NCI-H128 (cell line): ENCODE measurements around the gene KRT83.
"Not testable (repeated sequence)": the region's sequence is repeated elsewhere in the genome, so short reads cannot be mapped to it uniquely, and the experiment has no call there.

Experiments
- DNase-seq: peaks from one replicate; lab custom pipeline; 2025; ENCODE audit not compliant: unreplicated experiment; lab: John Stamatoyannopoulos, UW

The KRT83 gene

DNA sequence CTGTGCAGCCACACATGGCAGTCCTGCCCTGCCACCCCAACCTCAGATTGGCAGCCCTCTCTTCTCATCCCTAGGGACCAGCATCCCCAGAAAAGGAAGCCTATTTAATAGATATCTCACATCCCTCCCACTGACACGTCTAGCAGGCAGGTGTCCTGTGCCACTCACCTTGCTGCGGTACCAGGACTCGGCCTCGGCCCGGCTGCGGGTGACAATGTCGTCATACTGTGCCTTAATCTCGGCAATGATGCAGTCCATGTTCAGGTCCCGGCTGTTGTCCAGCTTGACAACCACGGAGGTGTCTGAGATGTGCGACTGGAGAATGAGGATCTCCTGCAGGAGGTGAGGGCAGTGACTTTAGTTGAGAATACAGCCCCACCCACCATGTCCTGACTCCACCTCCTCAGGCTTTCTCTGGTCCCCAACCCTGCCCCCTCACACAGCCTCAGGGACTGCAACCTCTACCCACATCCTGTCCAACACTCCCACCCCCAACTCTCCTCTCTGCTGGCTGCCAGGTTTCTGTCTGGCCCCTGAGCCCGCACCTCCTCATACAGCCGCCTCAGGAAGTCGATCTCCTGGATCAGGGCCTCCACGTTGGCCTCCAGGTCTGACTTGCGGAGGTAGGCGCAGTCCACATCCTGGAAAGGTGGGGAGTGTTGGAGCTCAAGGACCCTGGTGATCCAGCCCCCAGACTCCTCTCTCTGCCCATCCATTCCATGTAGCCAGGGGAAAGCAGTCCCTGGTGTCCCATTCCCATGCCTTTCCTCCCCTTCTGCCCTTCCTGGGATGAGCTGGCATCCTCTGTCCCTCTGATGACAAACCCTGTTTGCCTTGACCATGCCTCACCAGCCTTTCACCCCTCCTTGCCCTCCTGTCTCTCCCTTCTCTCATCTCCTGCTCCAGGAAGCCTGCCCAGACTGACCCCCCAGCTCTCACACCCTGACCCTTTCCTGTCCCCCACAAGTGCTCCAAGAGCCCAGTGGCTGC is 33.1 kb downstream of the KRT83 start:
- not testable (repeated sequence) for DNase-seq

DNA sequence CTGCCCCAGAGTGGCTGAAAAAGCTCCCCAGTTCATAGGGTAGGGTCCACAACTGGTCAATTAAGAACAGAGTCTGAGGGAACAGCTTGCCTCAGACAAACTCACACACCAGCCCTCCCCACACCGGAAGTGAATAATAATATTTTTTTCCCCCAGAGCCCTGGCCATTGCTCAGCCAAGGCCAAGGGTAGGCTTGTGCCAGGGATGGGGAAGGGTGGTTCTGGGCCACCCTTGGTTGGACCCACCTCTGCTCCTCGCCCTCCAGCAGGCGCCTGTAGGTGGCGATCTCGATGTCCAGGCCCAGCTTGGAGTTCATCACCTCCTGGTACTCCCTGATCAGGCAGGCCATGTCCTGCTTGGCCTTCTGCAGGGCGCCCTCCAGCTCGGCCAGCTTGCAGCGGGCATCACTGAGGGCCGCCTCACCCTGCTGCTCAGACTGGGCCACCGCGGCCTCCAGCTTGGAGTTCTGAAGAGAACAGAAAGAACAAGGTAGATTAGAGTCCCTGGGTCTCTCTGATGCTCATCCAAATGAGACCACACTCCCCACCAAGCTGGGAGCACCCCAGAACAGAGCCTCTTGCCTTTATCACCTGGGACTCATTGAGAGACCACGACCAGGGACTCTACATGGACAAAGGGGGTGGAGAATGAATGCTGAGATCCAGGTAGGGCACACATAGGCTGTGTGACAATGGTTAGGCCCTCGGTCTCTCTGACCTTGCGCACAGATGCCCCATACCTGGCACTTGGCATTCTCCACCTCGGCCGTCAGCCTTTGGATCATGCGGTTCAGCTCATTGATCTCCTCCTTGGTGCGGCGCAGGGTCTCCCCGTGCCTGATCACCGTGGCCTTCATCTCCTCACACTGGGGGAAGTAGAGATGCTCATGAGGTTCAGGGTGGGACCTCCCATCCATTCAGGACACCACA is 34.1 kb downstream of the KRT83 start:
- DNase-seq, result not testable (repeated sequence)

DNA sequence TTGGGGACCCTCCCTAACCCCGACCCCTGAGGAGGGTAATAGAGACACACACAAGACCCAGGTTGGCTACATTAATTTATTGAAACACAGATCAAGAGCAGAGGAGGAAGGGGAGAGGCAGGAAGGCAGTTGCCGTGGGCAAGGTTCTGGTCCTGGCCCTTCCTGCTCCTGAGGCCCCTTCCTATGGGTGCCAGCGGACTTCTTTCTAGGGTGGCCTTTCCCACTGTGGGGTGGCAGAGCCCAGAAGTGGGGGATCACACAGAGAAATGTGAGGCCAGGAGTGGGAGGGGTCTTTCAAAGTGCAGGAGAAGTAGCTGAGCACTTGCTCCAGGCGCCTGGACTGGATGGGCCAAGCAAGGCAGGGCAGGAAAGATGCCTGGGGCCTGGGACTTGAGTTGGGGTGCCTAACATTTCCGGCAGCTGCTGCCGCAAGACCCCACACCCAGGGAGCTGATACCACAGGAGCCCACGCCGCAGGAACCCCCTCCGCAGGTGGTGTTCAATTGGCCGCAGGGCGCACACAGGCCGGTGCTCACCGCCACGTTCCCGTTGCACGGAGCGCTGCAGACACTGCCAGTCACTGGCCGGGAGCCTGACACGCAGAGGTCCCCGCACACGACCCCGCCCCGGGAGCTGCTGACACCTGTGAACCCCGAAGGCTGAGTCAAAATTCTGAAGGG is 35.2 kb downstream of the KRT83 start:
- no peak for DNase-seq

DNA sequence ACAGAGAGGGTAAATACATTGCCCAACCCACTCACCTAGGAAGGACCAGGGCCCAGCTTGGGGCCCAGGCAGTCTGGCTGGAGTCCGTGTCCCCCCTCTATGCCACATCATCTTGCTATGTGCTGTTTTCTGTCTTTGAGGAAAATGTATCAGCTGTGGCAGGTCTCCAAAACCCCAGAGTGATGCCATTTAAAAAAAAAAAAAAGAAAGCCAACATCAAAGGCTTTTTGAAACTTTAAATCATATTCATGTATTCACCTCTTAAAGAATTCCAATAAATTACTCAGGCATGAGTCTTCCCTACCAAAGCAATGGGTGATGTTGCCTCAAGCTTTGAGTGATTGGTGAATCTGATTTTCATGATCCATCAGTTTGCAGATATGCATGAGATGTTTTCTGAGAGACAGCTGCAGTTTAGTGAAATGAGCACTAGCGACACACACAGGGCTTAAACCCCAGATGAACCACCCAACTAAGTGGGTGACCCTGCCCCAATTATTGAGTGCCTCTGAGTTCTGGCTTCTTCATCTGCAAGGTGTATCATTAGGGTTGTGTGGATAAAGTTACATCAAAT is 35.9 kb downstream of the KRT83 start:
- DNase-seq, result no peak

DNA sequence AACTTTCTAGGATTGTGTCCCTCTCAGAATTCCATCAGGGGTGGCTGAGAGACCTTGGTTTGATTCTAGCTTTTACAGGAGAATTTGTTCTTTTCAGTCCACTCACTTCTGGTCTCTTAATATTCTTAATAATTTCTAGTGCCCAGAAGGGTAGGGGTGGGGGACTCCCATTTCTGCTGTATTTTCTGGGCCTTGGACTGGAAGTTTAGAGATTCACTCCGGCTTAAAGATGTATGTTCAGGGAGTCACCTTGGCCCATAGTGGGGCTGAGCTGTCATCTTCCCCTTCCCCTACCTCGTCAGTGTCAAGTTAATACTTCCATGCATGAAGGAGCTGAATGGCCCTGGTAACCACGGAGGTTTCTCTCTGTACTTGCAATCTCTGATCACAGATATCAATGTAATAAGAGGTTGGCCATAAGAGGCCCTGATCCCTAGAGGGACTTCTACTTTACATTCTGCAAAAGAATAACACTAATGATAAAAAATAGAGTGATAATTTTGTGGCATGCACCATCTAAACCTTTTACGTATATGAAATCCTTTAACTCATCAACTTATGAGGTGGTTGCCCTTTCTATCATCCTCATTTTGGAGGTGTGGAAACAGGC is 36.5 kb downstream of the KRT83 start:
- no peak for DNase-seq

DNA sequence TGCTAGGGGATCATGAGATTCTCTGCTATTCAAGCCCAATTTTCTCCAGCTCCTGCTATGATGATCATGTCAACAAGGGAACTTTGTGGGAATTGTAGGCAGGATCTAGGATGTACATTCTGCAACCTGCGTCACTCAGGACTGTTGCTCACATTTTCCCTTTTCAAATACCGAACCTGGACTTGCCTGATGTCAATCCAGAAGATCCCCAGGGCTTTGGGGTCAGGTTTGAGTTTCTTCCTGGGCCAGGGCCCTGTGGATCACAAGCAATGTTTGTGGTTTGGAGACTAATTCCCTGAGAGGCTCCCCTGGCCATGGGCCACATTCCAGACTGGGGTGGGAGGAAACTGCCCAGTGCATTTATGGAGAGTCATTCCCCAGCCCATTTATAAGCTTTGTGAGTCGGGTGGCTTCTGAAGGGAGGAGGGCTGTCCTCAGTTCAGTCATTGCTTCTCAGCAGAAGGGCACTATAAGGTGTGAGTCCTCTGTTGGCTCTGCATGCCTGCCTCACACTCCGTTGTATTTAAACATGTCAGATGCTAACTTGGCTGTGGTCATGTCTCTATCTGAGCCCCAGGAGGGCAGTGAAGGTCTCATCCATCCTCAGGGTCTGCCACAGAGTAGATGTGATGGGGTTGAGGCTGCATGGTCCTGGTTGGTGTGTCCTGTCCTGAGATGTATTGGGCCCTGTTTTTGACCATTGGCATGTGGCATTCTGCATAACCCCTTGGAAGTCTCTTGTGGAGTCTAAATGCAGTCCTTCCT is 40.2 kb downstream of the KRT83 start:
- no peak for DNase-seq

DNA sequence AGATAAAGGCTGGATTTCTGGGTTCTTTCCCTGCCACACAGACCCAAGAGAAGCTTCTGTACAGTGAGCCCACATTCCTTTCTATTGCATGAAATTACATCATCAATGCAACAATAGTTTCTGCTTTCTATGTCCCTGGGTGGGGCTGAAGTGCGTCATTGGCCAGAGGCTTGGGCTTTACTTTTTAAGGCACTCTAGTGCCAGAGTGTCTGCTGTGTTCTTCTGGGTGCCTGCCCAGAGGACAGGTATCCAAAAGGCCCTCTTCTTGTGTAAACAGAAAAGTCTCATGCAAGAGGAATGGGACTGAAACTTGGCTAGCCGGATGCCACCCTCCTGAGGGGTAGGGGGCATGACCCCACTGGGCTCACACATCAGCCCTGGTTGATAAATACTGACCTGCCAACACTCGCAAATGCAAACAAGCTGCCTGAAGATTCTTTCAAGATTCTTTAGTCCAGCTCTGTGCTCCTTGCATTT is 40.8 kb downstream of the KRT83 start:
- no peak for DNase-seq

DNA sequence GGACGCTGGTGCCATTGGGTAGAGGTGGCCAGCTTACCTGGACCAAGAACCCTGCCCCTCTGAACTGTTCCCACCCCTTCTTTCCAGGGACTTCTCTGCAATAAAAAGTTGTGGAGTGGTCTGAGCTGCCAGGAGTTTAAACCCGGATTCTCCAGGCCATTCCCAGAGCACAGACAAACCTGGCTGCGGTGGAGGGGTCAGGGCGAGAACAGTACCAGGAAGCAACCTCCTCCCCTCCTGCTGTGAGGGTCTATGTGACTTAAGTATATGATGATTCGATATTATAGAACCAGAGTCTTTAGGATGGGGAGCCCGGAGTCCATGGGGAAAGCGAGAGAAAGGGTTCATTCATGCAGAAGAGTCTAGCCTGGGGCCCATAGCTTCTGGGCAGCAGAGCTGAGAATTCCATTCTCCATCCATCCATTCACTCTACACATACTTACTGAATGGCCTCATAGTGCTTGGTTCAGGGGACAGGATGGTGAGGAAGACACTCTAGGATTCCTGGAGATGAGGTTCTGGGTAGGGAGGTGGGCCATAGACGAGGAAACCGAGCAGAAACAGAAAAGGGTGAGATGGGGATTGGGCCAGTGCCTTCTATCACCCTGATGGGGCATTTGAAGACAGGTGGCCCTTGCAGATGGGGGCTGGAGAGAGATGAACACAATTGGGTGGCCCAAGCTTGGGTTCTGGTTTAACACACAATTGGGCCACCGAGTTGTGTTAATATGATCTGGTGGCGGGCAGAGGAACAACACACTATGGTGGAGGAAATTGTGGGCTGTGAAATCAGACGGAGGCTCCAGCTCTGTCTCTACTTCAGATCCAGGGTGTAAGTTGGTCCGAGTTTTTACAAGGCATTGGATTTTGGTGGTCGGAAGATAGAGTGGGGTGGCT is 41.5 kb downstream of the KRT83 start:
- no peak for DNase-seq

DNA sequence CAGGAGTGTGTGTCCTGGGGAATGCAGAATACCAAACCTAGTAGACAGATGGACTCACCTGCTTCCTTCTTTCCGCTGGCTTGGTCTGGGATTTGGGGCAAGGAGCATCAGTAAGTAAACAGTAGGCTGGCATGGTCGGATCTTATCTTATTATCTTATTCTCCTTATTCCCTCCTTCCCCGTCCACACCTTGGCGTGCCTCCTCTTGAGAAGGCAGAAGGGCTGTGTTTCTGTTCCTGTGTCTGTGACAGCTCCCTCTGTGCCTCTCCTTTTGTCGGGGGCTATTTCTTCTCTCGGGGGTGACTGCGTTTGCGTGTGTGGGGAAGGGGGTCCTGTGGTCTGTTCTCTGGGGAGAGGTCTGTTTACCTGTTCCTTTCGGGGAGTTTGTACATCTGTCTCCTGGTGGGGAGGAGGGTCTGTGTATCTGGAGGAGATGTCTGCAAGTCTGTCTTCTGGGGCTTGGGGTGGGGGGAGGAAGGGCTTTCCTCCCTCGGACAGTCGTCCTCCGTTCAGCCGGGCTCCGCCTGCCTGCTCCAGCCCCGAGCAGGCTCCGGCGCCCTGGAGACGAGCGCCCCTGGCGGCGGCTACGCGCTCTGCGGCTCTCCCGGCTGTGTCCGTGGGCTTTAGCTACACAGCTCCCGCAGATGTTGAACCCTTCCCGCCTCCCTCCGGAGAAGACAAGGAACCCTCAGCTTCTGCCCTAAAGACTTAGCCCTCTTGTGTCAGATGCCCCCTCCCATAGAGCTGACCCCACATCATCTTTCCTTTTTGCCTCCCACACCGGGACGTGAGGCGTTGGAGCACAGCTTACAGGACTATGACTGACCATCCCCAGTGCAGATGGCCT is 42.4 kb downstream of the KRT83 start:
- peak; percentile 44 for DNase-seq

DNA sequence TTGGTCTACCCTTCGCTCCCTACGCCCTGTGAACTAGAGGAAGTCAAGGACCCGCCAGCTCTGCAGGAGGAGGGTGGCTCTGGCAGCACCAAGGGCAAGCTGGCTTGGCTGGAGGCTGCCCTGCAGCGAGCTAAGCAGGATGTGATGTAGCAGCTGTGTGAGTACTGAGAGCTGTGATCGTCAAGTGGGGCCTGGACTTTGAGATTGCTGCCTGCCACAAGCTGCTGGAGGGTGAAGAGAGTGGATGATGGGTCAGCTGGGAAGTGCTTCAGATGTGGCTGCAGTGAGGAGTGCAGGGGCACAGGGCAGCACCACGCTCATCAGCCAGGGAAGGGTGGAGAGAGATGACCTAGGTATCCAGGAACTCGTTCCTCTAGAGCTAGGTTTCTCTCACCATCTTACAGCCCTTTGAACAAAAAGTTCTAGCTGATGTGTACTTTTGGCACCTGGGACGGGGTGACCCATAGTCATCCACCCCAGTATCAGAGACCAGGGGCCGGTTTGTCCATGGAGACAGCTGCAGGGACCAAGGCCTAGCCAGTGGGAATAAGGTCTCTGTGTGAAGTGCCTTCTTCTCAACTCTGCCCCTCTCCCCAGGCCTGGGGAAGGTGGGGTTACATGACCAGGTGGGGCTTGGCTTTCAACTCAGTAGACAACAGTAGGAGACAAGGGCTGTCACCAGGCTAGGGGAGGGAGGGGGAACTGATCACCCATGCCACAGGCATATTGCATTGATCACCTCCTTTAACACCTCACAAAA is 43.5 kb downstream of the KRT83 start:
- no peak for DNase-seq

DNA sequence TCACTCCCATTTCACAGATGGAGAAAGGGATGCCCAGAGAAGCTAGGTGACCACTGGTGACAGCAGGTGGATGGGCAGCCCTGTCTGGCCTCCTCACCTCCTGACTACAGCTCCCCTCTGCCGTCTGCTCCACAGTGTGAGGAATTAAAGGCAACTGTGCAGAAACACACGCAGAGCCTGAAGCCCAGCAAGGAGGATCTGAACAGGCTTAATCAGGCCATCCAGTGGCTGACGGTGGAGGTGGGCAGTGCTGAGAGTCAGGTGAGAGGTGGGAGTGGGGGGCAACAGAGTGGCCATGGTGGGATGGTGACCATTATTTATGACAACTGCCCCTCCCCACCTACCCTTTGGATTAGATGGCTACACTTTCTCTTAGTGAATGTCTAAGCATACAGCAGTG is 45.5 kb downstream of the KRT83 start:
- DNase-seq, result no peak

DNA sequence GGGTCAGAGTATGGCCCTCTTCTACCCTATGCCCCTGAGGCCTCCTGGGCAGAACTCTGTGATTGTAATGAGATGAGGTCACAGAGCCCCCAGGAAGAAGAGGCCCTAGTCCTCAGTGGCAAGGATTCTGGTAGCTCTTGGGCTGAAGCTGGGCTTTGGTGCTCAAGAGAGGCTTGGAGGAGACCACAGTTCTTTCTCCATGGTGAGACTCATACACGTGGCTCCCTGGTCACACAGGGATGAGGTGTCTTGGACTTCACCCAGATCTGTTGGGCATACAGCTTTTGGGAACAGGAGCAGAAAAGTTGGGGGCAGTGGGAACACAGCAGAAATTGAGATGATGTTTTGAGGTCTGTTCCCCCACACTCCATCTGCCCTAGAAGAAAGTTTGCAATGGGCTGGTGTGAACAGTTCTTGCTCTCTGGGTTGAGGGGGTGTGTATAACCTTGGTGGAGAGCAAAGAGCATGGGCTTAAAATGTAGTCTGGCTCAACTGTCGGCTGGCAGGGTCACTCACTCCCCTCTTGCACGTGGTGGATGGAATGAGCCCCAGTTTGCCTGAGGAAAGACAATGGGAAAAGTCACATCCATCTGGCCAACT is 46.6 kb downstream of the KRT83 start, which contains the start of gene KRT86:
TSS of gene KRT86 (plus strand) at position 125 of the 600 bp plus-strand sequence. CDS start 27,272 bp downstream, outside the sequence.
- no peak for DNase-seq

DNA sequence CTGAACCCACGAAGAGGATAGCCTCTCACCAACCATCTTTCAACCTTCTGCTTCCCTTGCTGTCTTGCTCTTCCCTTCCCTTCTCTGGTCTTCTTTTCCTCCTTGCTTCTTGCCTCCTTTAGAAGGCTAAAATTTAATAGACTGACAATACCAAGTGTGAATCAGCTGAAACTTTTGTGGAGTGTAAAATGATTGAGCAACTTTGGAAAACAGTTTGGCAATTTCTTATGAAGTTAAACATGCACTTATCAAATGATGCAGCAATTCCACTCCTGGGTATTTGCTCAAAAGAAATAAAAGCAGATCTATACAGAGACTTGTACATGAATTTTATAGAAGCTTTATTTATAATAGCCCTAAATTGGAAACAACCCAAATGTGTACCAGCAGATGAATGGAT is 50.0 kb downstream of the KRT83 start:
- no peak for DNase-seq

DNA sequence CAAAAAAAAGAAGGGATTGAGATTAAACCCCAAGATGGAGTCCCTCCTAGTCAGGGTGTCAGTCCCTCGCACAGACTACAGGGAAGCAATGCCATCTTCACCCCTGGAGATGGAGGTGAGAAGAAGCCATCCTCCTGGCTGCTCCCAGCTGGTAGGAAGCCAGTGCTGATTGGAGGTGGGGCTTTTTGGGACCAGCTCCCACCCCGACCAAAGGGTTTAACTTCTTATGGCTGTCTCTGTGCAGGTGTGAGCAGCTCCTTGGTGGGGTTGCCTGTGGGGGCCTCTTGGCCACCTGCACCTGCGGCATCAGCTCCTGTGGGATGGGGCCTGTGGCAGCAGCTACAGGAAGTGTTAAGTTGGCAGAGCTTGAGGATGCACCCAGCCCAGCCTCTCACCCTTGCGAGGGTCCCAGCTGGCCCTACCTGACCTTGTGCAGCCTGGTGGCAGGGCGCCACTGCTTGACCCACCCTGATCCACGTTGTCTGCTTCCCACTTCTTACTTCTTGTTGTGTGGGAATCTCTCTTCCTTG is 50.6 kb downstream of the KRT83 start:
- DNase-seq, result no peak

DNA sequence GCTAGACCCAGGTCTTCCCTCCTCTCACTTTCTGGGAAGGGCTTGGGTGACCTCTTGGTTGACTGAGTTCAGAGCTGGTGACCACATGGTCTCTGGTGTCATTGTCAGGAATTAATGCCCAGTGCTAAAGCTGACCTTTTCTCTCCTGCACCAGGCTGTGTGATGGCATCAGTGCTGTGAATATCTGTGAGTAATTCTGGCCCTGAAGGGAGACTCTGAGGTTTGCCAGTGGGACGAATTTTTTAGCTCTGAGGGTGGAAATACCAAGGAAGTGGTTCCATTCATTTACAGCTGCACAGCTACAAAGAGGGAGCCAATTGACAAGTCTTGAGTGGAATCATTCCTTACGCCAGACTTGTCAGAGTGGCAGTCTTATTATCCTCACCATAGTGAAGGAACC is 53.0 kb downstream of the KRT83 start:
- no peak for DNase-seq

DNA sequence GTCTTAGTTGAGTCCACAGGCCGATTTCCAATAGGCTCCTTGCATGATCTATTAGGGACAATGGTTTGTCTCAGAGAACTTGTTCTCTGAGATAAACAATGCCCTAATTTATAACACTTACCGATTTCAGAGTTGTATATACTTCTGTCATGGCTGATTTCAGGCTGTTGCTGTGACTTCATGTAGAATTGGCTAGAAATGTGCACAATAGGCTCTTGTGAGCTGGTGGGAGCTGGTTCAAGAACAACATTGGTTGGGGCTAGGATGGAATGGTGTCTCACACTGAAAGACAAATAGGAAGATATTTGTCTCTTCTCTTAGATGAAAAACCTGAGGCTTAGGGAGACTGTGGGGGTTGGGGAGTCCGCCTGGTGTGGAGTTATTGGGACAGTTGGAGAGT is 53.5 kb downstream of the KRT83 start:
- no peak for DNase-seq
